ENCODE measurements around the gene PHACTR4.

GRCh38 chr1:28519946-28520725 lies 150.6 kb downstream of the PHACTR4 start:
- TF ChIP-seq CTCF (IDR thresholded peaks at IDR 0.05) (no peak), POLR2A (IDR thresholded peaks at IDR 0.05) (no peak), EP300 (IDR thresholded peaks at IDR 0.05) (no peak)

Measured in ovary (tissue), 3 donors.